Stimulated activated CD8-positive, alpha-beta memory T cell treated with anti-CD3 and anti-CD28 coated beads, Interleukin-12 subunit alpha, Interleukin-12 subunit beta, amount 100 ng/mL, for 4 hours (primary cell): Measurements from ENCODE around the gene RAB40B.

Experiments
- DNase-seq: peaks from one replicate; pipeline ENCODE4 v3.0.0-alpha.2; 2020; ENCODE audit warnings: low read depth

The RAB40B gene

DNA sequence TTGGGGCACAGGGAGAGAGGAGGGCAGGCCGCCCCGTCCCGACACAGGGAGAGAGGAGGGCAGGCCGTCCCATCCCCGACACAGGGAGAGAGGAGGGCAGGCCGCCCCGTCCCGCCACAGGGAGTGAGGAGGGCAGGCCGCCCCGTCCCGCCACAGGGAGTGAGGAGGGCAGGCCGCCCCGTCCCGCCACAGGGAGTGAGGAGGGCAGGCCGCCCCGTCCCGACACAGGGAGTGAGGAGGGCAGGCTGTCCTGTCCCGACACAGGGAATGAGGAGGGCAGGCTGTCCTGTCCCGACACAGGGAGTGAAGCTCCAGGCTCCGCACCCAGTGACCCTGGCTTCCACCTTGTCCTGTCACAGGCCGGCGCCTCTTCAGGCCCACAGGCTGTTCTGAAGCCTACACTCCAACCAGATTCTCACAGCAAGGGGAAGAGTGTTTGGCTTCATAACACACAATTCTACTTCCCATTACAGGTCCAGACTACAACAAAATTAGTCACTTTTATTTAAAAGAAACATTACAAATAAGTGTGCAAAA is 84.3 kb downstream of the RAB40B start:
- no peak for DNase-seq

DNA sequence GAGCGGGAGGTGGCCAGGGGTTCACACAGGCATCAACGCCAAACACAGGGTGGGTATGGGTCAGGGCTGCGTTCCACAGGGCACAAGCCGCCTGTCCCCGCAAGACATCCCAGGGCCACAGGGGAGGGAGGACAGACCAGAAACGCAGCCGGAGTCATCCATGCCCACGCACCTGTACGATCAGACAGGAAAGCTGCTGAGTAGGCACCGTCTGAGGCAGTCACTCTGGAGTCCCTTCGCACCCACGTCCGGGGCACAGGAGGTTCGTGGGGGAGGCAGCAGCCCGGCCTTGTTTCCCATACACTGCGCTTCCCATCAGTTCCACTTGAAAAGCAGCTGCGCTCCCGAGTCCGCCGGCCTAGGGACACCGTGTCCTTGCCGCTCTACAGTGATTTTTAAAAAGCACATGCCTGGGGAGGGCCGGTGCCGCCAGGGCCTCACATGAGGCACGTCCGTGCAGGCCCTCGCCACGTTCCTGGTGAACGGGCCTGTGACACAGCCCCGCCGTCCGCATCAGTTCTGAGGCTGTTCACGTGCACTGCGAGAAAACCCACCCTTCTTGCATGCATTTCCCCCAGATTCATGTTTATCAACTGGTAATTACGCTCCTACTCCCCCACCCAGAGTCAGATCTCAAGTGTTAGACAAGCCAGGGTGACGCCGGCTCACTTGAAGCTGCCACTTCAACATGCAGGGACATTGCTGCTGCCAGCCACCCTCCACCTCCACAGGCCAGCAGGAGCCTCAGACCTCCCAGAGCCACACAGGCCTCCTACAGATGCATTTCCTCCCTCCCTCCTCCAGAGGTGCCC is 85.0 kb downstream of the RAB40B start:
- DNase-seq: no peak

DNA sequence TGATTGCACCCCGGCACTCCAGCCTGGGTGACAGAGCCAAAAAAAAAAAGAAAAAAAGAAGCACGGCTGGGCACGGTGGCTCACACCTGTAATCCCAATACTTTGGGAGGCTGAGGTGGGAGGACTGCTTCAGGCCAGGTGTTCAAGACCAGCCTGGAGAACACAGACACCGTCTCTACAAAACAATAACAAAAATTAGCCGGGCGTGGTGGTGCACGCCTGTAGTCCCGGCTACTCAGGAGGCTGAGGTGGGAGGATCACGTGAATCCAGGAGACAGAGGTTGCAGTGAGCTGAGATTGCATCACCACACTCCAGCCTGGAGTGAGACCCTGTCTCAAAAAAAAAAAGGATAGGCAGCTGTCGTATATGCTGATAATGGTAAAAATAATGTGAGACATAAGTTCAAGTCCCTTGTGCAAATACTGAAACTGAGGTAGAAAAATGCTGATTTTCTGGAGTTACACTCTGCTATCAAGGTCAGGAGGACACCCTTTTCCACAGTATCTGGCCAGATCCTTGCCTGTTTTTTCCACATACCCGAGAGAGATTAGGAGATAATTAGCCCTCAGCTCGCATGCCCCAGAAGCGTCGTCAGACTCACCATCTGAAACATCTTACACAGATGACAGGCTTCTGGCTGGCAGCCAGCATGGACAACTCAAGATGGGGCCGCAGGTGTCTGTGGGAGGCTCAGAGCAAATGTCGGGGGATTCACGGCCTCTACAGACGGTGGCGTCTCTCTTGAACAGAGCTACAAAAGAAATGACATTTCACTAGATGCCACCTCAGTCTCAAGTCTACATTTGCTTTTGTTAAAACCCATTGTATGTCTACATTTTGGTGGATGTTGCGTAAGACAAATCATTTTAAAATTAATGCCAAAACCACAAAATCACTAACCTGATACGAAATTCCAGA is 87.1 kb downstream of the RAB40B start:
- DNase-seq: no peak

DNA sequence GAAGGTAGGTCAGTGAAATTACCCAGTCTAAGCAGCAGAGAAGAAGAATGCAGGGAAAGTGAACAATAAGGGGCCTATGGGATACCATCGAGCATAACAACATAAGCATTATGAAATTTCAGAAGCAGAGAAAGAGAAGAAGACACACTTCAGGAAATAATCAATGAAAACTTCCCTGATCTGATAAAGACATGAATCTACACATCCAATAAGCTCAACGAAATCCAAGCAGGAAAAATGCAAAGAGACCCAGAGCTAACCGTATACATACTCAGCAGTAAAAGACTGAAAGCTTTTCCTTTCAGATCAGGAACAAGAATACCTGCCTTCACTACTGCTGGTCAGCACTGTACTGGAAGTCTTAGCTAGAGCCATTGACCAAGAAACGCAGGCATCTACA is 88.8 kb downstream of the RAB40B start:
- DNase-seq: no peak

DNA sequence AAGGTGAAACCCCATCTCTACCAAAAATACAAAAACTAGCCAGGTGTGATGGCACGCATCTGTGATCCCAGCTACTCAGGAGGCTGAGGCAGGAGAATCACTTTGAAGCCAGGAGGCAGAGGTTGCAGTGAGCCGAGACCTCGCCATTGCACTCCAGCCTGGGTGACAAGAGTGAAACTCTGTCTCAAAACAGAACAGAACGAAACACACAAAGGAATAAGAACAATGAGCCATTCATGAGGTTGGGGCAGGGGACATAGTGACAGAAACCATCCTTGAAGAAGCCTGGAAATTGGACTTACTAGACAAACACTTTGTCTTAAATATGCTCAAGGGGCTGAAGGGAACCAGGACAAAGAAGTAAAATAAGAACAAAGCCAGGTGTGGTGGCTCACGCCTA is 89.7 kb downstream of the RAB40B start:
- no peak for DNase-seq

DNA sequence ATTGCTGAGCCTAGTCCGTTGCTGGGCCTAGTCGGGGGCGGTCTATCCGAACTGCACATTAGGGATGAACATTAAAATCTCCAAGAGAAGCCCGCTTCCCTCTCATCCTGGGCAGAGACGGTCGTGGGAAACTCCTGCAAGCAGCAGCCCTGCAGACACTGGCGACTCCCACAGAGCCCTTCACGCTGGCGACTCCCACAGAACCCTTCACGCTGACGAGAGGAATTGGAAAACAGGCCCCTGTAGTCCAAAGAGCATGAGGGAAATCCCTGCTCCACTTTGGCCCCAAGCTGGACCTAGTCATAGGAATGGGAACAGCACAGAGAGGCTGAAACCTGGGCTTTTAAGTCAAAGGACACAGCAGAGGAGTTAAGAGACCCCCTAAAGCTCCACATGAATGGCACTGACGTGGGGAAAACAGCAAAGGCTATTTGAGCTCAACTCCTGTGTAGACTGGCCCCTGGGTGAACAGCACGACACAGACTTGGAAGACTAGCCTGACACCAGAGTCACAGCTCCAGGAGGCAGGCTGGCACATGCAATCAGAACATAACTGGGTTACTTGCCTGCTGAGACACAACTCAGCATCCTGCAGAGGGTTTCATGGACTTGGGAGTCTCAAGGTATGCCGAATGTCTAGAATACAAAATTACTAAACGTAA is 92.4 kb downstream of the RAB40B start:
- no peak for DNase-seq
